ENCODE results near the gene SELENOO.

The SELENOO gene

GRCh38 chr22:50196256-50196655 is 4.6 kb upstream of the SELENOO start:
- peaks cover 80% of the 10 kb centered on the region for H3K36me3 ChIP-seq (ENCODE audit: control insufficient read depth, low read length)
- H4K20me1 ChIP-seq (ENCODE audit: control insufficient read depth, insufficient read depth, low read depth, low read length) = no peaks in the 10 kb centered on the region

GRCh38 chr22:50197000-50197800 is 3.6 kb upstream of the SELENOO start:
- no peak for TF ChIP-seq EZH2phosphoT487 (IDR thresholded peaks at IDR 0.05; ENCODE audit: borderline replicate concordance, low read length)
- no peak for TF ChIP-seq CTCF (IDR thresholded peaks at IDR 0.05; ENCODE audit: low read depth, low read length, poor library complexity, severe bottlenecking)
- H4K20me1 ChIP-seq (ENCODE audit: control insufficient read depth, insufficient read depth, low read depth, low read length) = peaks cover 5% of the 10 kb centered on the region; the same call in 1 of the 2 replicates
- H3K79me2 ChIP-seq (ENCODE audit: control insufficient read depth, low read length) = peaks cover 70% of the 10 kb centered on the region
- H3K4me3 ChIP-seq (ENCODE audit: low read length) = no peak overlapping the region
- peaks cover 8% of the 10 kb centered on the region for H3F3A ChIP-seq (ENCODE audit: control insufficient read depth, insufficient read depth)
- no peaks in the 10 kb centered on the region for H3K27me3 ChIP-seq (ENCODE audit: control insufficient read depth, low read length)
- no peaks in the 10 kb centered on the region for H3K9me2 ChIP-seq (replicated peaks; ENCODE audit: control insufficient read depth, low read length)
- no peaks in the 10 kb centered on the region for H3K9me3 ChIP-seq (ENCODE audit: control insufficient read depth, insufficient read depth, low read length)
- peaks cover 63% of the 10 kb centered on the region for H3K4me1 ChIP-seq (ENCODE audit: control insufficient read depth, low read length)
- no peak overlapping the region for H3K4me2 ChIP-seq (ENCODE audit: low read length)
- peaks cover 83% of the 10 kb centered on the region for H3K36me3 ChIP-seq (ENCODE audit: control insufficient read depth, low read length)
- no peak overlapping the region for H3K27ac ChIP-seq (ENCODE audit: low read depth, low read length)

More at GRCh38 chr22:50196256-50196655, 4.6 kb upstream of the SELENOO start:
- H3K79me2 ChIP-seq (ENCODE audit: control insufficient read depth, low read length) = peaks cover 65% of the 10 kb centered on the region
- no peak overlapping the region for H3K27ac ChIP-seq (ENCODE audit: low read depth, low read length)
- no peaks in the 10 kb centered on the region for H3K9me3 ChIP-seq (ENCODE audit: control insufficient read depth, insufficient read depth, low read length)
- no peaks in the 10 kb centered on the region for H3K9me2 ChIP-seq (replicated peaks; ENCODE audit: control insufficient read depth, low read length)
- H3K4me3 ChIP-seq (ENCODE audit: low read length) = no peak overlapping the region
- TF ChIP-seq EZH2phosphoT487 (IDR thresholded peaks at IDR 0.05; ENCODE audit: borderline replicate concordance, low read length) (no peak), CTCF (IDR thresholded peaks at IDR 0.05; ENCODE audit: low read depth, low read length, poor library complexity, severe bottlenecking) (no peak)
- no peak overlapping the region for H3K4me2 ChIP-seq (ENCODE audit: low read length)
- peaks cover 70% of the 10 kb centered on the region for H3K4me1 ChIP-seq (ENCODE audit: control insufficient read depth, low read length)
- peaks cover 16% of the 10 kb centered on the region for H3F3A ChIP-seq (ENCODE audit: control insufficient read depth, insufficient read depth)
- no peaks in the 10 kb centered on the region for H3K27me3 ChIP-seq (ENCODE audit: control insufficient read depth, low read length)

GRCh38 chr22:50197856-50198623 is 2.8 kb upstream of the SELENOO start:
- no peaks in the 10 kb centered on the region for H3K9me3 ChIP-seq (ENCODE audit: control insufficient read depth, insufficient read depth, low read length)
- H3K9me2 ChIP-seq (replicated peaks; ENCODE audit: control insufficient read depth, low read length) = no peaks in the 10 kb centered on the region
- H3K27ac ChIP-seq (ENCODE audit: low read depth, low read length) = no peak overlapping the region
- TF ChIP-seq EZH2phosphoT487 (IDR thresholded peaks at IDR 0.05; ENCODE audit: borderline replicate concordance, low read length) (no peak), CTCF (IDR thresholded peaks at IDR 0.05; ENCODE audit: low read depth, low read length, poor library complexity, severe bottlenecking) (no peak)
- H4K20me1 ChIP-seq (ENCODE audit: control insufficient read depth, insufficient read depth, low read depth, low read length) = peaks cover 5% of the 10 kb centered on the region; the same call in 1 of the 2 replicates
- no peaks in the 10 kb centered on the region for H3K27me3 ChIP-seq (ENCODE audit: control insufficient read depth, low read length)
- no peak overlapping the region for H3K4me2 ChIP-seq (ENCODE audit: low read length)
- peaks cover 7% of the 10 kb centered on the region for H3F3A ChIP-seq (ENCODE audit: control insufficient read depth, insufficient read depth)
- peaks cover 84% of the 10 kb centered on the region for H3K36me3 ChIP-seq (ENCODE audit: control insufficient read depth, low read length)
- peaks cover 63% of the 10 kb centered on the region for H3K4me1 ChIP-seq (ENCODE audit: control insufficient read depth, low read length)
- H3K4me3 ChIP-seq (ENCODE audit: low read length) = no peak overlapping the region
- peaks cover 70% of the 10 kb centered on the region for H3K79me2 ChIP-seq (ENCODE audit: control insufficient read depth, low read length)
